Measurements from ENCODE around the gene SCAMP1.

Gene SCAMP1

DNA sequence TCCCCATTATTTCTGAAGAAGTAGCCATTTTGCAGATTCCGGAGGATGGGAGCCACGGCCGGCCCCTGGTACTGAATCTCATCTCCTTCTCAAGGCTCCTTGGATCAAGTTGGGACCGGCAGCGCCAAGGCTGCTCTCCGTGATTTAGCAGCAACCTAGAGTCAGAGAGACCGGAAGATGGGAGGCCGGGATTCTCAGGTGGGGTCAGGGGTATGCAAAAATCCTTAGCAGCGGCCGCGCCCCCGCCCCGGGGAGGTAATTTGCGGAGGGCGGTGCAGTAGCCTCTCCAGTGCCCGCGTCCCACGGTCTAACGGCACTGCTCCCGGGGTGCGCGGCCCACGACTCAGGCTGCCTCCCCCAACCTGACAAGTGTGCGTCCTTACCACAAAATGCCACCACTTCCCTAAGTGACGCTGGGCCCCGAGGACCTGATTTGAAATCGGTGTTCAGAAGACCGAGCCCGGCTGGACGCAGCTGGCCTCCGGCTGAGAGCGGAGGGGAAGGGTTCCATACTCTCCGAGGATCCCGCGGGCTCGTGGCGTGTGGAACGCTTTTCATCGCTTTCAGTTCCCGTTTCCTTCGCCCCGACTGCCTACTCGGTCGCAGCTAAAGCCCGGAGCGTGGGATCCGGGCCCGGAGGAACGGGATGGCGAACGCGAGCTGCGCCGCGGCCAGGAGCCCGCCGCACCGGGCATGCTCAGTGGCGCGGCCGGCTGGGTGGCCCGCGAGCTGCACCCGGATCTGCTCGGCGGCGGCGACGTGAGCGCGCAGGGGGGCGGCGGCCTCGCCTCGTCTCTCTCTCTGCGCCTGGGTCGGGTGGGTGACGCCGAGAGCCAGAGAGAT, at the start of gene SCAMP1:
Gene SCAMP1 (plus strand): TSS at position 787 of the 843 bp plus-strand sequence. CDS start 55 bp downstream, at position 842.
- no peaks in the 10 kb centered on the region; the same call in 1 of the 2 replicates for H3K4me1 ChIP-seq (ENCODE audit: insufficient read depth, low read length)
- peak within 1 kb of the TSS; percentile 95 for H3K4me3 ChIP-seq (ENCODE audit: low read length)
- peak within 1 kb of the TSS; percentile 99 for H3K27ac ChIP-seq (ENCODE audit: low read length)
- H3K9me3 ChIP-seq (ENCODE audit: insufficient read depth, low read depth, low read length), result no peaks in the 10 kb centered on the region
- H3K36me3 ChIP-seq (ENCODE audit: insufficient read depth, low read depth, low read length), result no peaks in the 10 kb centered on the region
- H3K27me3 ChIP-seq (ENCODE audit: insufficient read depth, low read length), result no peaks in the 10 kb centered on the region
- peak within 1 kb of the TSS; percentile 98 for H3K9ac ChIP-seq (ENCODE audit: low read depth, low read length)

- H3K36me3 ChIP-seq (ENCODE audit: insufficient read depth, low read depth, low read length), result no peaks in the 10 kb centered on the region
- H3K27me3 ChIP-seq (ENCODE audit: insufficient read depth, low read length), result no peaks in the 10 kb centered on the region
- no peak overlapping the region for H3K4me3 ChIP-seq (ENCODE audit: low read length)
- H3K9me3 ChIP-seq (ENCODE audit: insufficient read depth, low read depth, low read length), result no peaks in the 10 kb centered on the region
- H3K9ac ChIP-seq (ENCODE audit: low read depth, low read length), result no peak overlapping the region
- H3K27ac ChIP-seq (ENCODE audit: low read length), result no peak overlapping the region
- peaks cover 6% of the 10 kb centered on the region; the same call in 1 of the 2 replicates for H3K4me1 ChIP-seq (ENCODE audit: insufficient read depth, low read length)
These were observed 42.9 kb upstream of the SCAMP1 start for GRCh38 chr5:78317515-78317914.

GRCh38 chr5:78318337-78318736, 42.1 kb upstream of the SCAMP1 start:
- Histone ChIP-seq H3K9ac (ENCODE audit: low read depth, low read length) (no peak overlapping the region), H3K36me3 (ENCODE audit: insufficient read depth, low read depth, low read length) (no peaks in the 10 kb centered on the region), H3K9me3 (ENCODE audit: insufficient read depth, low read depth, low read length) (no peaks in the 10 kb centered on the region), H3K27ac (ENCODE audit: low read length) (no peak overlapping the region), H3K4me1 (ENCODE audit: insufficient read depth, low read length) (peaks cover 6% of the 10 kb centered on the region; the same call in 1 of the 2 replicates), H3K27me3 (ENCODE audit: insufficient read depth, low read length) (no peaks in the 10 kb centered on the region), H3K4me3 (ENCODE audit: low read length) (no peak overlapping the region)

GRCh38 chr5:78320401-78320800, 40.0 kb upstream of the SCAMP1 start:
- H3K27me3 ChIP-seq (ENCODE audit: insufficient read depth, low read length), result no peaks in the 10 kb centered on the region
- peaks cover 6% of the 10 kb centered on the region; the same call in 1 of the 2 replicates for H3K4me1 ChIP-seq (ENCODE audit: insufficient read depth, low read length)
- H3K9ac ChIP-seq (ENCODE audit: low read depth, low read length), result no peak overlapping the region
- no peak overlapping the region for H3K27ac ChIP-seq (ENCODE audit: low read length)
- H3K9me3 ChIP-seq (ENCODE audit: insufficient read depth, low read depth, low read length), result no peaks in the 10 kb centered on the region
- no peak overlapping the region for H3K4me3 ChIP-seq (ENCODE audit: low read length)
- H3K36me3 ChIP-seq (ENCODE audit: insufficient read depth, low read depth, low read length), result no peaks in the 10 kb centered on the region

DNA sequence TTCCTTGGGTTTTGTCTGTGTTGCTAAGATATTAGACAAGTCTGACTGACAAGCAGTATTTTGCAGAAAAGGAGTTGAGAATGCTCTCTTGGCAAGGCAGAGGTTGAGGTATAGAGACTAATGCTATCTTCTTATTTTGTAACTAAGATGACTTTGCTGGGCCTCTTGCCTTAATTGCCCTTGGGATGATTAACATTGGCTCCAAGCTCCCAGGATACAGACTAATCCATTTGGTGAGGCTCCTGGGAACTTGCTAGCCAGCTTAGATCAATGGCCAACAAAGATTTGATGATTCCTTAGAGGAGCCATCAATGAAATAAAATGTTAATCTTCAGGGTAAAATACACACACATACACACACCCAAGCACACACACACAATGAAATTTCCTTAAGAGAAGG, 37.2 kb upstream of the SCAMP1 start:
- Histone ChIP-seq H3K27ac (ENCODE audit: low read length) (no peak overlapping the region), H3K36me3 (ENCODE audit: insufficient read depth, low read depth, low read length) (no peaks in the 10 kb centered on the region), H3K4me3 (ENCODE audit: low read length) (no peak overlapping the region), H3K9ac (ENCODE audit: low read depth, low read length) (no peak overlapping the region), H3K4me1 (ENCODE audit: insufficient read depth, low read length) (peaks cover 7% of the 10 kb centered on the region), H3K9me3 (ENCODE audit: insufficient read depth, low read depth, low read length) (no peaks in the 10 kb centered on the region), H3K27me3 (ENCODE audit: insufficient read depth, low read length) (no peaks in the 10 kb centered on the region)

- Histone ChIP-seq H3K36me3 (ENCODE audit: insufficient read depth, low read depth, low read length) (no peaks in the 10 kb centered on the region), H3K4me1 (ENCODE audit: insufficient read depth, low read length) (peaks cover 16% of the 10 kb centered on the region), H3K9ac (ENCODE audit: low read depth, low read length) (no peak overlapping the region), H3K27ac (ENCODE audit: low read length) (no peak overlapping the region), H3K4me3 (ENCODE audit: low read length) (no peak overlapping the region), H3K9me3 (ENCODE audit: insufficient read depth, low read depth, low read length) (no peaks in the 10 kb centered on the region), H3K27me3 (ENCODE audit: insufficient read depth, low read length) (no peaks in the 10 kb centered on the region)
These were observed 33.5 kb upstream of the SCAMP1 start for GRCh38 chr5:78326930-78327329.

DNA sequence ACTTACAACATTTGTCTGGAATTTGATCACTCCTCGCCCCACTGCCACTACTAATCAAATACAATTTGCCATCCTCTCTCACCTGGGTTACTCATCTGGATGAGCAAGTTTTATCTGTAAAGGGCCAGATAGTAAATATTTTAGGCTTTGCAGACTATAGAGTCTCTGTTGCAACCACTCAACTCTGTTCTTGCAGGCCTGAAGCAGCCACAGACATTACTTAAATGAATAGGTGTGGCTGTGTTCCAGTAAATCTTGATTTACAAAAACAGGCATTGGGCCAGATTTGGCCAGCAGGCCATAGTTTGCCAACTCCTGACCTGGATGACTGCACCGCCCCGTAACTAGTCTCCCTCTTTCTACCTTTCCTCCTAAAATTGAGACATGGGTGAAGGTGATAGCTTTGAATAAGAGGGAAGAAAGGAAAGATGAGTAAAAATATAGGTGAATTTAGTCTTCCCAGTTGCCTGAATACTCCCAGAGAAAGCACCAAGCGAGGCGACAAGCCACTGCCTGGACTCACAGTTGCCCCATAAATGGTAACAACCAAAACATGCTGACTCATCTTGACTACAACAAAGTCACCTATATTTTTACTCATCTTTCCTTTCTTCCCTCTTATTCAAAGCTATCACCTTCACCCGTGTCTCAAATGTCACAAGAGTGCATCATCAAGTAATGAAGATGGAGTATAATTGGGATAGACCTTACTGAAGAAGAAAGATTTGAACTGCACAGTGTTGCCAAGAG, 32.5 kb upstream of the SCAMP1 start:
- Histone ChIP-seq H3K27ac (ENCODE audit: low read length) (no peak overlapping the region), H3K9ac (ENCODE audit: low read depth, low read length) (peak overlapping the region; percentile 39; the same call in 1 of the 2 replicates), H3K9me3 (ENCODE audit: insufficient read depth, low read depth, low read length) (no peaks in the 10 kb centered on the region), H3K27me3 (ENCODE audit: insufficient read depth, low read length) (no peaks in the 10 kb centered on the region), H3K36me3 (ENCODE audit: insufficient read depth, low read depth, low read length) (no peaks in the 10 kb centered on the region), H3K4me3 (ENCODE audit: low read length) (peak overlapping the region; percentile 30; the same call in 1 of the 2 replicates), H3K4me1 (ENCODE audit: insufficient read depth, low read length) (peaks cover 16% of the 10 kb centered on the region)

- H3K4me1 ChIP-seq (ENCODE audit: insufficient read depth, low read length), result peaks cover 16% of the 10 kb centered on the region
These were observed 31.7 kb upstream of the SCAMP1 start for GRCh38 chr5:78328585-78329173.

GRCh38 chr5:78331523-78332080, 28.8 kb upstream of the SCAMP1 start:
- no peaks in the 10 kb centered on the region for H3K27me3 ChIP-seq (ENCODE audit: insufficient read depth, low read length)
- no peaks in the 10 kb centered on the region for H3K9me3 ChIP-seq (ENCODE audit: insufficient read depth, low read depth, low read length)

More at GRCh38 chr5:78328585-78329173, 31.7 kb upstream of the SCAMP1 start:
- H3K27ac ChIP-seq (ENCODE audit: low read length), result no peak overlapping the region
- peak overlapping the region; percentile 30; the same call in 1 of the 2 replicates for H3K4me3 ChIP-seq (ENCODE audit: low read length)
- no peaks in the 10 kb centered on the region for H3K27me3 ChIP-seq (ENCODE audit: insufficient read depth, low read length)
- peak overlapping the region; percentile 39; the same call in 1 of the 2 replicates for H3K9ac ChIP-seq (ENCODE audit: low read depth, low read length)
- H3K36me3 ChIP-seq (ENCODE audit: insufficient read depth, low read depth, low read length), result no peaks in the 10 kb centered on the region
- no peaks in the 10 kb centered on the region for H3K9me3 ChIP-seq (ENCODE audit: insufficient read depth, low read depth, low read length)

GRCh38 chr5:78334811-78335210, 25.6 kb upstream of the SCAMP1 start:
- H3K9me3 ChIP-seq (ENCODE audit: insufficient read depth, low read depth, low read length), result no peaks in the 10 kb centered on the region
- no peaks in the 10 kb centered on the region for H3K36me3 ChIP-seq (ENCODE audit: insufficient read depth, low read depth, low read length)

More at GRCh38 chr5:78331523-78332080, 28.8 kb upstream of the SCAMP1 start:
- no peak overlapping the region for H3K9ac ChIP-seq (ENCODE audit: low read depth, low read length)
- H3K36me3 ChIP-seq (ENCODE audit: insufficient read depth, low read depth, low read length), result no peaks in the 10 kb centered on the region
- no peak overlapping the region for H3K27ac ChIP-seq (ENCODE audit: low read length)
- peaks cover 16% of the 10 kb centered on the region for H3K4me1 ChIP-seq (ENCODE audit: insufficient read depth, low read length)
- H3K4me3 ChIP-seq (ENCODE audit: low read length), result no peak overlapping the region

DNA sequence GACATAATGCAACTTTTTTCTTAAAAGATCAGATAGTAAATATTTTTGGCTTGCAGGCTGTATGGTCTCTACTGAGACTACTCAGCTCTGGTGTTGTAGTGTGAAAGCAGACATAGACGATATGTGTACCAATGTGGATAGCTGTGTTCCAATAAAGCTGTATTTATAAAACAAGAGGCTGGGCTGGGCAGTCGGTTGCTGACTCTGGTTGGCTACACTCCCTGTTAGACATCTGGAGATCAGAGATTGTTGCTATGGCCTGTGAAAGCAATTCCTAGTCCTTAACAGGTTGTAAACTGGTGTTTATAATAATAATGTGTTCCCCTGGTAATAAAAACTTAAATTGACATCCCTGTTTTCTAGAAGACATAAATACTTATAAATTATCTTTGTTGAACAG, 24.4 kb upstream of the SCAMP1 start:
- Histone ChIP-seq H3K9me3 (ENCODE audit: insufficient read depth, low read depth, low read length) (no peaks in the 10 kb centered on the region), H3K27ac (ENCODE audit: low read length) (no peak overlapping the region), H3K36me3 (ENCODE audit: insufficient read depth, low read depth, low read length) (no peaks in the 10 kb centered on the region), H3K4me1 (ENCODE audit: insufficient read depth, low read length) (no peaks in the 10 kb centered on the region; the same call in 1 of the 2 replicates), H3K9ac (ENCODE audit: low read depth, low read length) (no peak overlapping the region), H3K27me3 (ENCODE audit: insufficient read depth, low read length) (peaks cover 23% of the 10 kb centered on the region), H3K4me3 (ENCODE audit: low read length) (no peak overlapping the region)

More at GRCh38 chr5:78334811-78335210, 25.6 kb upstream of the SCAMP1 start:
- H3K27me3 ChIP-seq (ENCODE audit: insufficient read depth, low read length), result peaks cover 12% of the 10 kb centered on the region; the same call in 1 of the 2 replicates
- H3K4me1 ChIP-seq (ENCODE audit: insufficient read depth, low read length), result peaks cover under 1% of the 10 kb centered on the region; the same call in 1 of the 2 replicates
- H3K27ac ChIP-seq (ENCODE audit: low read length), result no peak overlapping the region
- no peak overlapping the region for H3K4me3 ChIP-seq (ENCODE audit: low read length)
- H3K9ac ChIP-seq (ENCODE audit: low read depth, low read length), result no peak overlapping the region
